Occipital lobe (tissue), 2 donors: ENCODE data around the gene MRC2. TPM values are rescaled to one million over a fixed set of nuclear protein-coding genes. Genes with fewer than 3 reads are reported as not detected.

ENCODE experiments used
- DNase-seq: peaks from one replicate; lab custom pipeline; 2025; lab: John Stamatoyannopoulos, UW
- total RNA-seq: library from RNA; depleted of rRNA; stranded (reverse); fragments of >200 nt; gene quantifications from one replicate; pipeline ENCODE4 v1.2.3, GENCODE V29; 2014

MRC2 gene
- total RNA-seq, 1 donor from 2014 or later = 26.2 TPM

- DNase-seq = no peak
These were observed 35.8 kb downstream of the MRC2 start for GRCh38 chr17:62663304-62663703.

- DNase-seq = no peak
These were observed 37.1 kb downstream of the MRC2 start for GRCh38 chr17:62664336-62665120.

GRCh38 chr17:62665599-62665998 is 38.1 kb downstream of the MRC2 start:
- DNase-seq = no peak

GRCh38 chr17:62666061-62666800 is 38.8 kb downstream of the MRC2 start:
- no peak for DNase-seq

GRCh38 chr17:62666801-62667591 is 39.5 kb downstream of the MRC2 start:
- no peak for DNase-seq

- no peak for DNase-seq
These were observed 40.8 kb downstream of the MRC2 start for GRCh38 chr17:62668091-62668804.

GRCh38 chr17:62670202-62670821 is 42.8 kb downstream of the MRC2 start:
- no peak for DNase-seq

- no peak for DNase-seq
These were observed 44.1 kb downstream of the MRC2 start for GRCh38 chr17:62671553-62671952.

- no peak for DNase-seq
These were observed 45.5 kb downstream of the MRC2 start for GRCh38 chr17:62672957-62673356.

- no peak for DNase-seq
These were observed 46.3 kb downstream of the MRC2 start for GRCh38 chr17:62673614-62674362.

- no peak for DNase-seq
These were observed 46.9 kb downstream of the MRC2 start for GRCh38 chr17:62674363-62674739.

GRCh38 chr17:62674841-62675240 is 47.4 kb downstream of the MRC2 start:
- DNase-seq = no peak

GRCh38 chr17:62675260-62675659 is 47.8 kb downstream of the MRC2 start:
- DNase-seq = peak; percentile 33

- no peak for DNase-seq
These were observed 48.2 kb downstream of the MRC2 start for GRCh38 chr17:62675701-62676100.

- no peak for DNase-seq
These were observed 48.9 kb downstream of the MRC2 start for GRCh38 chr17:62676231-62676943.

GRCh38 chr17:62676952-62677596 is 49.6 kb downstream of the MRC2 start:
- DNase-seq = no peak

GRCh38 chr17:62678214-62678919 is 50.9 kb downstream of the MRC2 start:
- no peak for DNase-seq

GRCh38 chr17:62679866-62680377 is 52.5 kb downstream of the MRC2 start:
- no peak for DNase-seq
